Measurements from ENCODE around the gene SOWAHD.

The SOWAHD gene

DNA sequence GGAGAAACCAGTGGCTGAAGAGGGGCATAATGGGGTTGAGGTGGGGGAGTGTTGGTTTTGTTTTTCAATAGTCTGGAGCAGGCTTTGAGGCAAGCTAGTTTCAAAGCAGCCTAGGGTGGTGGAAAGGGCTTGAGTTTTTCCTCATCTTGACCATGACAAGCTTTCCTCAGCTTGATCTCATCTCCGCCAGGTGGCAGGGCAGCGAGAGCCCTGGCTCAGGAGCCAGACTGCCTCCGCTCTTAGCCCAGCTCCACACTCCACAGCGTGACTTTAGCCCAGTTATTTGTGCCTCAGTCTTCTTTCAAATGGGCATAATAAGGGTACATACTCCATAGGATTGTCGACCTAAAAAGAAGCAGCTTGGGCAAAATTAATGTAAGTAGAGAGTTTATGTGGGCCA lies 29.9 kb upstream of the SOWAHD start:
- TF ChIP-seq PPARA (CRISPR knock-in tag; IDR thresholded peaks at IDR 0.05; ENCODE audit: borderline replicate concordance), result no peak
- TF ChIP-seq TCF4 (CRISPR knock-in tag; IDR thresholded peaks at IDR 0.05; ENCODE audit: borderline replicate concordance), result no peak
- TF ChIP-seq, protein P1, sequence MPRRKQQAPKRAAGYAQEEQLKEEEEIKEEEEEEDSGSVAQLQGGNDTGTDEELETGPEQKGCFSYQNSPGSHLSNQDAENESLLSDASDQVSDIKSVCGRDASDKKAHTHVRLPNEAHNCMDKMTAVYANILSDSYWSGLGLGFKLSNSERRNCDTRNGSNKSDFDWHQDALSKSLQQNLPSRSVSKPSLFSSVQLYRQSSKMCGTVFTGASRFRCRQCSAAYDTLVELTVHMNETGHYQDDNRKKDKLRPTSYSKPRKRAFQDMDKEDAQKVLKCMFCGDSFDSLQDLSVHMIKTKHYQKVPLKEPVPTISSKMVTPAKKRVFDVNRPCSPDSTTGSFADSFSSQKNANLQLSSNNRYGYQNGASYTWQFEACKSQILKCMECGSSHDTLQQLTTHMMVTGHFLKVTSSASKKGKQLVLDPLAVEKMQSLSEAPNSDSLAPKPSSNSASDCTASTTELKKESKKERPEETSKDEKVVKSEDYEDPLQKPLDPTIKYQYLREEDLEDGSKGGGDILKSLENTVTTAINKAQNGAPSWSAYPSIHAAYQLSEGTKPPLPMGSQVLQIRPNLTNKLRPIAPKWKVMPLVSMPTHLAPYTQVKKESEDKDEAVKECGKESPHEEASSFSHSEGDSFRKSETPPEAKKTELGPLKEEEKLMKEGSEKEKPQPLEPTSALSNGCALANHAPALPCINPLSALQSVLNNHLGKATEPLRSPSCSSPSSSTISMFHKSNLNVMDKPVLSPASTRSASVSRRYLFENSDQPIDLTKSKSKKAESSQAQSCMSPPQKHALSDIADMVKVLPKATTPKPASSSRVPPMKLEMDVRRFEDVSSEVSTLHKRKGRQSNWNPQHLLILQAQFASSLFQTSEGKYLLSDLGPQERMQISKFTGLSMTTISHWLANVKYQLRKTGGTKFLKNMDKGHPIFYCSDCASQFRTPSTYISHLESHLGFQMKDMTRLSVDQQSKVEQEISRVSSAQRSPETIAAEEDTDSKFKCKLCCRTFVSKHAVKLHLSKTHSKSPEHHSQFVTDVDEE (CRISPR knock-in tag; IDR thresholded peaks at IDR 0.05), result no peak
- TF ChIP-seq ZNF8 (CRISPR knock-in tag; IDR thresholded peaks at IDR 0.05), result no peak
- no peak for TF ChIP-seq ARNTL (CRISPR knock-in tag; IDR thresholded peaks at IDR 0.05; ENCODE audit: borderline replicate concordance, low read depth)
- ATAC-seq, result peak; percentile 52; the same call in 2 of the 3 replicates

DNA sequence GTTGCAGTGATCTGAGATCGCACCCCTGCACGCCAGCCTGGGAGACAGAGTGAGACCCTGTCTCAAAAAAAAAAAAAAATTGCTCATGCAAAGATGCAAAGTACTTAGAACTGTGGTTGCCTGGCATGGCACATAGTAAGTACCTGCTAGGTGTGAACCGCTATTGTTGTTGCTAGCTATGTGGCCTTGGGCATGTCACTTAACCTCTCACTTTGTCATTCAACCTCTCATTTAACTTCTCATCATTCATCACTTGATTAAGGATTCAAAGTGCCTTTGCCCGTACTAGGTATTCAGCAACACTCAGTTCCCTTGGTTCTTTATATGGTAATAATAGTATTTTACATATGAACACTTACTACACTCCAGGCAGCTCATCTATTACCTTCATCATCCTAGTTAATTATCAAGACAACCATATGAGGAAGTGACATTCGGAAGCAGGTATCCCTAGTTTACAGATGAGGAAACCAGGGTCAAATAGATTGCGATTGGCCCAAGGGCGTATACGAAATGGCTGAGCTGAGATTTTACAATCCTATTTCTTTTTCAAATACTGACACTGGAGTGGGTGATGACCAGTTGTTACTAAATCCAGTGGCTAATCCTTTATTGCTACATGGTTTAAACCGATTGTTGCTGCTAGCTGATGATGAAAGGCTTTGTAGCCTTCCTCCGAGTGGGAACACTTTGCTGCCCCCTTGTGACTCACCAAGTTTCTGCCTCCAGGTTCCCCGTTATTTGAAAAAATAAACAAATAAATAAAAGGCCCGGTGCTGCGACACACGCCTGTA lies 28.8 kb upstream of the SOWAHD start:
- TF ChIP-seq OSR1 (CRISPR knock-in tag; IDR thresholded peaks at IDR 0.05) (no peak), ZFP3 (CRISPR knock-in tag; IDR thresholded peaks at IDR 0.05) (no peak), ARNTL (CRISPR knock-in tag; IDR thresholded peaks at IDR 0.05; ENCODE audit: borderline replicate concordance, low read depth) (no peak), ZNF70 (CRISPR knock-in tag; IDR thresholded peaks at IDR 0.05) (no peak), ZC3H10 (CRISPR knock-in tag; IDR thresholded peaks at IDR 0.05) (no peak), ISL1 (CRISPR knock-in tag; IDR thresholded peaks at IDR 0.05) (no peak), BACH2 (CRISPR knock-in tag; IDR thresholded peaks at IDR 0.05; ENCODE audit: borderline replicate concordance) (no peak), SNAI2 (CRISPR knock-in tag; IDR thresholded peaks at IDR 0.05) (no peak), ZNF8 (CRISPR knock-in tag; IDR thresholded peaks at IDR 0.05) (no peak), GLIS3 (CRISPR knock-in tag; IDR thresholded peaks at IDR 0.05) (no peak), TCF4 (CRISPR knock-in tag; IDR thresholded peaks at IDR 0.05; ENCODE audit: borderline replicate concordance) (no peak), ZNF565 (CRISPR knock-in tag; conservative IDR thresholded peaks at IDR 0.05; ENCODE audit: low read depth) (no peak), TOX (CRISPR knock-in tag; IDR thresholded peaks at IDR 0.05; ENCODE audit: borderline replicate concordance) (no peak)
- TF ChIP-seq, protein P2, sequence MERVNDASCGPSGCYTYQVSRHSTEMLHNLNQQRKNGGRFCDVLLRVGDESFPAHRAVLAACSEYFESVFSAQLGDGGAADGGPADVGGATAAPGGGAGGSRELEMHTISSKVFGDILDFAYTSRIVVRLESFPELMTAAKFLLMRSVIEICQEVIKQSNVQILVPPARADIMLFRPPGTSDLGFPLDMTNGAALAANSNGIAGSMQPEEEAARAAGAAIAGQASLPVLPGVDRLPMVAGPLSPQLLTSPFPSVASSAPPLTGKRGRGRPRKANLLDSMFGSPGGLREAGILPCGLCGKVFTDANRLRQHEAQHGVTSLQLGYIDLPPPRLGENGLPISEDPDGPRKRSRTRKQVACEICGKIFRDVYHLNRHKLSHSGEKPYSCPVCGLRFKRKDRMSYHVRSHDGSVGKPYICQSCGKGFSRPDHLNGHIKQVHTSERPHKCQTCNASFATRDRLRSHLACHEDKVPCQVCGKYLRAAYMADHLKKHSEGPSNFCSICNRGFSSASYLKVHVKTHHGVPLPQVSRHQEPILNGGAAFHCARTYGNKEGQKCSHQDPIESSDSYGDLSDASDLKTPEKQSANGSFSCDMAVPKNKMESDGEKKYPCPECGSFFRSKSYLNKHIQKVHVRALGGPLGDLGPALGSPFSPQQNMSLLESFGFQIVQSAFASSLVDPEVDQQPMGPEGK (CRISPR knock-in tag; IDR thresholded peaks at IDR 0.05; ENCODE audit: borderline replicate concordance), result no peak
- TF ChIP-seq, protein P3, sequence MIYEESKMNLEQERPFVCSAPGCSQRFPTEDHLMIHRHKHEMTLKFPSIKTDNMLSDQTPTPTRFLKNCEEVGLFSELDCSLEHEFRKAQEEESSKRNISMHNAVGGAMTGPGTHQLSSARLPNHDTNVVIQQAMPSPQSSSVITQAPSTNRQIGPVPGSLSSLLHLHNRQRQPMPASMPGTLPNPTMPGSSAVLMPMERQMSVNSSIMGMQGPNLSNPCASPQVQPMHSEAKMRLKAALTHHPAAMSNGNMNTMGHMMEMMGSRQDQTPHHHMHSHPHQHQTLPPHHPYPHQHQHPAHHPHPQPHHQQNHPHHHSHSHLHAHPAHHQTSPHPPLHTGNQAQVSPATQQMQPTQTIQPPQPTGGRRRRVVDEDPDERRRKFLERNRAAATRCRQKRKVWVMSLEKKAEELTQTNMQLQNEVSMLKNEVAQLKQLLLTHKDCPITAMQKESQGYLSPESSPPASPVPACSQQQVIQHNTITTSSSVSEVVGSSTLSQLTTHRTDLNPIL (CRISPR knock-in tag; IDR thresholded peaks at IDR 0.05; ENCODE audit: low read depth), result no peak
- peak; percentile 74 for ATAC-seq

DNA sequence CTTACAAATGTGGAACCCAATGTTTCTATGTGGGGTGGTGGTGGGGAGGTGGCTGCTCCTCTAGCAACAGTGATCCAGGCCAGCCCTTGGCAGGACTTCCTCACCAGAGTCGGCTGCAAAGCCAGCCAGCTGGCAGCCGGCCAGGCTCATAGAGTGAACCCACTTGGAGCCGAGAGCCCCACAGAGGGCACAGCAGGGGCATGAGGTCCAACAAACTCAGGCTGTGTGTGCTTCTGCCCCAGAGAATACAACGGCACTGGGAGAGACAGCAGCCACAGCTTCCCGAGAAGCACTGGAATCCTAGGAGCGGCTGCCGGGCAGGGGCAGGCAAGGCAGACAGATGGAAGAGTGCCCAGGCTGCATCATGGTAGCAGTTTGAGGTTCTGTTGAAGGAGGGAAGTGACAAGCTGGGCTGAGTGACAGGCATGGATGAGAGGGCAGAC lies 23.5 kb upstream of the SOWAHD start:
- peak; percentile 72 for ATAC-seq
- TF ChIP-seq, protein P1 (CRISPR knock-in tag; IDR thresholded peaks at IDR 0.05), result no peak
- TF ChIP-seq PPARA (CRISPR knock-in tag; IDR thresholded peaks at IDR 0.05; ENCODE audit: borderline replicate concordance) (no peak), CSDC2 (CRISPR knock-in tag; IDR thresholded peaks at IDR 0.05) (no peak), OSR1 (CRISPR knock-in tag; IDR thresholded peaks at IDR 0.05) (no peak), ZFP30 (CRISPR knock-in tag; IDR thresholded peaks at IDR 0.05) (no peak), ZNF70 (CRISPR knock-in tag; IDR thresholded peaks at IDR 0.05) (no peak), TCF4 (CRISPR knock-in tag; IDR thresholded peaks at IDR 0.05; ENCODE audit: borderline replicate concordance) (no peak), ZNF8 (CRISPR knock-in tag; IDR thresholded peaks at IDR 0.05) (no peak), GLIS3 (CRISPR knock-in tag; IDR thresholded peaks at IDR 0.05) (no peak), SNAI2 (CRISPR knock-in tag; IDR thresholded peaks at IDR 0.05) (no peak)
- TF ChIP-seq, protein P3 (CRISPR knock-in tag; IDR thresholded peaks at IDR 0.05; ENCODE audit: low read depth), result no peak
- TF ChIP-seq, protein P4, sequence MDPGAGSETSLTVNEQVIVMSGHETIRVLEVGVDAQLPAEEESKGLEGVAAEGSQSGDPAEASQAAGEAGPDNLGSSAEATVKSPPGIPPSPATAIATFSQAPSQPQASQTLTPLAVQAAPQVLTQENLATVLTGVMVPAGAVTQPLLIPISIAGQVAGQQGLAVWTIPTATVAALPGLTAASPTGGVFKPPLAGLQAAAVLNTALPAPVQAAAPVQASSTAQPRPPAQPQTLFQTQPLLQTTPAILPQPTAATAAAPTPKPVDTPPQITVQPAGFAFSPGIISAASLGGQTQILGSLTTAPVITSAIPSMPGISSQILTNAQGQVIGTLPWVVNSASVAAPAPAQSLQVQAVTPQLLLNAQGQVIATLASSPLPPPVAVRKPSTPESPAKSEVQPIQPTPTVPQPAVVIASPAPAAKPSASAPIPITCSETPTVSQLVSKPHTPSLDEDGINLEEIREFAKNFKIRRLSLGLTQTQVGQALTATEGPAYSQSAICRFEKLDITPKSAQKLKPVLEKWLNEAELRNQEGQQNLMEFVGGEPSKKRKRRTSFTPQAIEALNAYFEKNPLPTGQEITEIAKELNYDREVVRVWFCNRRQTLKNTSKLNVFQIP (CRISPR knock-in tag; IDR thresholded peaks at IDR 0.05; ENCODE audit: borderline replicate concordance, low read depth), result no peak
